ENCODE data around the gene NLRP4.
"Not testable (repeated sequence)": the region's sequence is repeated elsewhere in the genome, so short reads cannot be mapped to it uniquely, and the experiment has no call there.

NLRP4 gene

GRCh38 chr19:55882626-55883025 is 46.3 kb downstream of the NLRP4 start:
- DNase-seq, result no peak

- no peak for DNase-seq
Observed at GRCh38 chr19:55898911-55899310, 62.6 kb downstream of the NLRP4 start.

GRCh38 chr19:55901369-55902079 is 65.2 kb downstream of the NLRP4 start:
- no peak for DNase-seq

- DNase-seq, result no peak
Observed at GRCh38 chr19:55902080-55902751, 65.9 kb downstream of the NLRP4 start.

- no peak for DNase-seq
Observed at GRCh38 chr19:55907286-55907685, 70.9 kb downstream of the NLRP4 start.

GRCh38 chr19:55907746-55908145 is 71.4 kb downstream of the NLRP4 start:
- no peak for DNase-seq

- no peak for DNase-seq
Observed at GRCh38 chr19:55909801-55910200, 73.5 kb downstream of the NLRP4 start.

GRCh38 chr19:55912916-55913315 is 76.6 kb downstream of the NLRP4 start:
- DNase-seq, result no peak

- no peak for DNase-seq
Observed at GRCh38 chr19:55913643-55914268, 77.4 kb downstream of the NLRP4 start.

- no peak for DNase-seq
Observed at GRCh38 chr19:55923556-55923955, 87.2 kb downstream of the NLRP4 start.

GRCh38 chr19:55927991-55928390 is 91.7 kb downstream of the NLRP4 start:
- no peak for DNase-seq

- not testable (repeated sequence) for DNase-seq
Observed at GRCh38 chr19:55929258-55929657, 92.9 kb downstream of the NLRP4 start.

- no peak for DNase-seq
Observed at GRCh38 chr19:55930996-55931515, 94.7 kb downstream of the NLRP4 start.

Data from stimulated activated naive CD4-positive, alpha-beta T cell (primary cell).